Measurements from ENCODE around the gene BMPR2. TPM values are rescaled to one million over a fixed set of nuclear protein-coding genes. Genes with fewer than 3 reads are reported as not detected.
"Not testable (repeated sequence)": the region's sequence is repeated elsewhere in the genome, so short reads cannot be mapped to it uniquely, and the experiment has no call there.

BMPR2 gene
- polyA plus RNA-seq, 1 of the 3 experiments (the other 2 are of a cell fraction) = 10.2 TPM

DNA sequence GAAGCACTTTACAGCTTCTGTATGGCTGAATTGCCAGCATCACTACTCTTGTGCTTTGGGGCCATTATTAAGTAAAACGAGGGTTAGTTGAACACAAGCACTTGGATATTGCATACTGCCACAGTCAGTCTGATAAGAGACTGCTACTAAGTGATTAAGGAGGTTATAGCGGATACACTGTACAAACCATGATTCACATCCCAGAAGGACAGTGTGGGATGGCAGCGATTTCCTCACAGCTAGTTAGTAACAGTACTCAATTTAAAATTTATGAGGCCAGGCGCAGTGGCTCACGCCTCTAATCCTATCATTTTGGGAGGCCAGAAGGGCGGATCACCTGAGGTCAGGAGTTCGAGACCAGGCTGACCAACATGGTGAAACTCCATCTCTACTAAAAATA, 2.6 kb upstream of the BMPR2 start:
- H3K9me2 ChIP-seq = no peaks in the 10 kb centered on the region
- no peaks in the 10 kb centered on the region for H3K27me3 ChIP-seq (ENCODE audit: insufficient read depth)
- peaks cover 0 to 9% of the 10 kb centered on the region in 2 experiments; a peak in 2 of 4 replicates for H3K4me1 ChIP-seq (ENCODE audit: control insufficient read depth in 1 of 2, insufficient read depth in 2 of 2, low read depth in 1 of 2, low read length in 1 of 2)
- TF ChIP-seq JUND (IDR thresholded peaks at IDR 0.05) (no peak), YY1 (IDR thresholded peaks at IDR 0.05; ENCODE audit: low read depth) (no peak), MEF2A (IDR thresholded peaks at IDR 0.05; ENCODE audit: borderline replicate concordance, low read depth) (no peak)
- H3F3A ChIP-seq (replicated peaks; ENCODE audit: insufficient read depth) = peaks cover 33% of the 10 kb centered on the region
- no peak overlapping the region for H3K4me3 ChIP-seq (ENCODE audit: low read depth in 2 of 2, low read length in 1 of 2)
- H2AFZ ChIP-seq (ENCODE audit: low read depth) = no peak overlapping the region
- H3K9ac ChIP-seq = no peak overlapping the region
- peaks cover 32% of the 10 kb centered on the region for H3K79me2 ChIP-seq (ENCODE audit: insufficient read depth)
- H3K27ac ChIP-seq (ENCODE audit: low read depth in 2 of 2, low read length in 1 of 2) = no peak overlapping the region
- no peaks in the 10 kb centered on the region for H3K36me3 ChIP-seq (replicated peaks in 1 of 2; ENCODE audit: control insufficient read depth in 1 of 2, insufficient read depth in 2 of 2, low read length in 1 of 2)
- WGBS (ENCODE audit: low lambda C conversion rate) = 83% methylated on average over 7 of the region's 7 CpGs
- ChIA-PET POLR2A (no interaction called here), CTCF (no interaction called here)
- no peak for DNase-seq
- peaks cover 18% of the 10 kb centered on the region for H4K20me1 ChIP-seq (ENCODE audit: insufficient read depth)
- no peaks in the 10 kb centered on the region for H3K9me3 ChIP-seq
- no peak overlapping the region for H3K4me2 ChIP-seq

DNA sequence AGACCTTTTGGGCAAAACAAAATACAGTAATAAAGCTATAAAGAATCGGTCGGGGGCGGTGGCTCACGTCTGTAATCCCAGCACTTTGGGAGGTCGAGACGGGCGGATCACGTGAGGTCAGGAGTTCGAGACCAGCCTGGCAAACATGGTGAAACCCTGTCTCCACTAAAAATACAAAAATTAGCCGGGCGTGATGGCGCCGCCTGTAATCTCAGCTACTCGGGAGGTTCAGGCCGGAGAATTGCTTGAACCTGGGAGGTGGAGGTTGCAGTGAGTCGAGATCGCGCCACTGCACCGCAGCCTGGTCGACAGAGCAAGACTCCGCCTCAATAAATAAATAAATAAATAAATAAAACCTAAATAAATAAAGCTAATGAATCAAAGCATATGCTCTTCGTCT, 1.7 kb upstream of the BMPR2 start:
- peak overlapping the region; percentile 97; the same call in 1 of the 2 replicates for H3K4me2 ChIP-seq
- H4K20me1 ChIP-seq (ENCODE audit: insufficient read depth) = peaks cover 27% of the 10 kb centered on the region
- H3K9ac ChIP-seq = peak overlapping the region; percentile 98; the same call in 1 of the 2 replicates
- 93% methylated on average over 22 of the region's 22 CpGs for WGBS (ENCODE audit: low lambda C conversion rate)
- H2AFZ ChIP-seq (ENCODE audit: low read depth); H3K9me2 ChIP-seq; H3K4me1 ChIP-seq (ENCODE audit: control insufficient read depth in 1 of 2, insufficient read depth in 2 of 2, low read depth in 1 of 2, low read length in 1 of 2); CTCF ChIA-PET; POLR2A ChIA-PET; H3K27me3 ChIP-seq (ENCODE audit: insufficient read depth); DNase-seq; H3K36me3 ChIP-seq (replicated peaks in 1 of 2; ENCODE audit: control insufficient read depth in 1 of 2, insufficient read depth in 2 of 2, low read length in 1 of 2); H3K9me3 ChIP-seq: not testable (repeated sequence)
- H3K27ac ChIP-seq (ENCODE audit: low read depth in 2 of 2, low read length in 1 of 2) = peak overlapping the region; percentile 98 to 99
- H3K79me2 ChIP-seq (ENCODE audit: insufficient read depth) = peaks cover 41% of the 10 kb centered on the region
- H3F3A ChIP-seq (replicated peaks; ENCODE audit: insufficient read depth) = peaks cover 36% of the 10 kb centered on the region
- H3K4me3 ChIP-seq (ENCODE audit: low read depth in 2 of 2, low read length in 1 of 2) = peak overlapping the region; percentile 93 to 97; a peak in 1 of 4 replicates

DNA sequence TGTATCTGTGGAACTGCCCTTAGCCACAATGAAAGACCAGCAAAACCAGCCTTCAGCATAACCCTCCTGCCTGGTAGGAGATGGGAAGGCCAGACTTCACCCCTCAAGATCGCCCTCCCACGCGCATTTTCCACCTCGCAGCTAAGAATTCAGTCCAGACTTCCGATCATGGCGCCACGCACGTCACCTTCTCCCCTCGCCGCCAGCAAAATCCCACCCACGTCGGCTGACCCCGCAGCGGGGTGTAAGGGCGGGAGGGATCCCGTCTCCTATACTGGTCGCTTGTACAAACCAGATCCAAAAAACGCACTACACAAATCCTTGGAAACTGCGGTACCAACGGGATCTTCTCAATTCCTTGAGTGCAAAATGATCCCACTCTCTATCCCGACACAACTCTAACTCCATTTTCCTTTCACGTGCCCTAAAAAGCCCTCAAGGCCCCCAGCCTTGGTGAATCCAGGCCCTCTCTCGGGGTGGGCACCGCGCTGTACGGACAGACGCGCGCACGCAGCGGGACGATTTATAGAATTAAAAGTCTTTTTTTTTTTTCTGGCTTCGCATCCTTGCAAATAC, 1.0 kb upstream of the BMPR2 start:
- Histone ChIP-seq H3K9me2 (no peaks in the 10 kb centered on the region), H3K27me3 (ENCODE audit: insufficient read depth) (no peaks in the 10 kb centered on the region), H3K27ac (ENCODE audit: low read depth in 2 of 2, low read length in 1 of 2) (peak overlapping the region; percentile 98 to 99), H3K36me3 (replicated peaks in 1 of 2; ENCODE audit: control insufficient read depth in 1 of 2, insufficient read depth in 2 of 2, low read length in 1 of 2) (peaks cover 0 to 5% of the 10 kb centered on the region in 2 experiments), H4K20me1 (ENCODE audit: insufficient read depth) (peaks cover 34% of the 10 kb centered on the region), H3K4me2 (peak overlapping the region; percentile 97), H3K79me2 (ENCODE audit: insufficient read depth) (peaks cover 48% of the 10 kb centered on the region), H3K9me3 (no peaks in the 10 kb centered on the region), H3K4me3 (ENCODE audit: low read depth in 2 of 2, low read length in 1 of 2) (peak overlapping the region; percentile 93 to 97), H3F3A (replicated peaks; ENCODE audit: insufficient read depth) (peaks cover 36% of the 10 kb centered on the region), H3K4me1 (ENCODE audit: control insufficient read depth in 1 of 2, insufficient read depth in 2 of 2, low read depth in 1 of 2, low read length in 1 of 2) (peaks cover 4 to 12% of the 10 kb centered on the region in 2 experiments; a peak in 3 of 4 replicates), H2AFZ (ENCODE audit: low read depth) (peak overlapping the region; percentile 96), H3K9ac (peak overlapping the region; percentile 98)
- 9% methylated on average over 32 of the region's 33 CpGs for WGBS (ENCODE audit: low lambda C conversion rate)
- TF ChIP-seq YY1 (IDR thresholded peaks at IDR 0.05; ENCODE audit: low read depth) (peak; percentile 63; the same call in 1 of the 2 replicates), EP300 (IDR thresholded peaks at IDR 0.05; ENCODE audit: borderline replicate concordance in 1 of 2, low read depth in 1 of 2, low read length in 1 of 2) (no peak), REST (IDR thresholded peaks at IDR 0.05; ENCODE audit: low read depth, low read length) (no peak), ZBTB33 (IDR thresholded peaks at IDR 0.05; ENCODE audit: borderline replicate concordance, low read depth) (no peak), ELF1 (IDR thresholded peaks at IDR 0.05) (0 out of 2 replicates have a peak, but pooled peaks have one; percentile 4), CHD2 (IDR thresholded peaks at IDR 0.05; ENCODE audit: low read length, partially characterized antibody) (no peak), SIN3A (IDR thresholded peaks at IDR 0.05; ENCODE audit: borderline replicate concordance, low read depth, low read length) (no peak), RAD21 (IDR thresholded peaks at IDR 0.05; ENCODE audit: low read length) (no peak), MAX (IDR thresholded peaks at IDR 0.05; ENCODE audit: low read depth) (no peak; the same call in 1 of the 2 replicates), GABPA (IDR thresholded peaks at IDR 0.05; ENCODE audit: low read depth) (no peak), TAF1 (IDR thresholded peaks at IDR 0.05; ENCODE audit: borderline replicate concordance, low read depth, low read length) (no peak)
- TF ChIP-seq, protein P1, sequence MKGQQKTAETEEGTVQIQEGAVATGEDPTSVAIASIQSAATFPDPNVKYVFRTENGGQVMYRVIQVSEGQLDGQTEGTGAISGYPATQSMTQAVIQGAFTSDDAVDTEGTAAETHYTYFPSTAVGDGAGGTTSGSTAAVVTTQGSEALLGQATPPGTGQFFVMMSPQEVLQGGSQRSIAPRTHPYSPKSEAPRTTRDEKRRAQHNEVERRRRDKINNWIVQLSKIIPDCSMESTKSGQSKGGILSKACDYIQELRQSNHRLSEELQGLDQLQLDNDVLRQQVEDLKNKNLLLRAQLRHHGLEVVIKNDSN (IDR thresholded peaks at IDR 0.05; ENCODE audit: borderline replicate concordance, low read depth) = no peak
- ChIA-PET POLR2A (no interaction called here), CTCF (no interaction called here)
- peak; percentile 54 for DNase-seq
